ENCODE data around the gene CFAP299.

The CFAP299 gene

GRCh38 chr4:80446248-80446647 lies 110.7 kb downstream of the CFAP299 start:
- no peaks in the 10 kb centered on the region for H3K4me1 ChIP-seq (ENCODE audit: insufficient read depth, low read length, severe bottlenecking)
- H3K9ac ChIP-seq (ENCODE audit: low read length): no peak overlapping the region
- H3K27ac ChIP-seq (ENCODE audit: low read depth, low read length, poor library complexity, severe bottlenecking): no peak overlapping the region
- H2AFZ ChIP-seq (ENCODE audit: low read length): no peak overlapping the region
- peaks cover 4% of the 10 kb centered on the region for H3K9me3 ChIP-seq (ENCODE audit: low read length)
- H3K4me2 ChIP-seq (ENCODE audit: low read length): no peak overlapping the region
- no peaks in the 10 kb centered on the region for H3K36me3 ChIP-seq (ENCODE audit: insufficient read depth, low read length)
- no peaks in the 10 kb centered on the region for H4K20me1 ChIP-seq (ENCODE audit: insufficient read depth, low read length)
- H3K79me2 ChIP-seq (ENCODE audit: insufficient read depth, low read length): no peaks in the 10 kb centered on the region
- no peak overlapping the region for H3K4me3 ChIP-seq (ENCODE audit: low read depth, low read length, poor library complexity, severe bottlenecking)
- H3K27me3 ChIP-seq (ENCODE audit: insufficient read depth, low read length): no peaks in the 10 kb centered on the region
- no peak for TF ChIP-seq EZH2 (IDR thresholded peaks at IDR 0.05; ENCODE audit: borderline replicate concordance, low read length)
- TF ChIP-seq CTCF (IDR thresholded peaks at IDR 0.05; ENCODE audit: low read length): no peak
- H3K9me2 ChIP-seq (ENCODE audit: low read depth, low read length): no peaks in the 10 kb centered on the region
- no peaks in the 10 kb centered on the region for H3F3A ChIP-seq (ENCODE audit: insufficient read depth, low read length)

GRCh38 chr4:80446664-80447063 lies 111.1 kb downstream of the CFAP299 start:
- TF ChIP-seq EZH2 (IDR thresholded peaks at IDR 0.05; ENCODE audit: borderline replicate concordance, low read length) (no peak), CTCF (IDR thresholded peaks at IDR 0.05; ENCODE audit: low read length) (no peak)
- H3K4me3 ChIP-seq (ENCODE audit: low read depth, low read length, poor library complexity, severe bottlenecking): no peak overlapping the region
- H2AFZ ChIP-seq (ENCODE audit: low read length): no peak overlapping the region
- no peaks in the 10 kb centered on the region for H3K4me1 ChIP-seq (ENCODE audit: insufficient read depth, low read length, severe bottlenecking)
- no peak overlapping the region for H3K9ac ChIP-seq (ENCODE audit: low read length)
- H3K9me2 ChIP-seq (ENCODE audit: low read depth, low read length): no peaks in the 10 kb centered on the region
- no peak overlapping the region for H3K27ac ChIP-seq (ENCODE audit: low read depth, low read length, poor library complexity, severe bottlenecking)
- no peaks in the 10 kb centered on the region for H4K20me1 ChIP-seq (ENCODE audit: insufficient read depth, low read length)
- H3K27me3 ChIP-seq (ENCODE audit: insufficient read depth, low read length): no peaks in the 10 kb centered on the region
- H3K4me2 ChIP-seq (ENCODE audit: low read length): no peak overlapping the region
- no peaks in the 10 kb centered on the region for H3K36me3 ChIP-seq (ENCODE audit: insufficient read depth, low read length)
- no peaks in the 10 kb centered on the region for H3K79me2 ChIP-seq (ENCODE audit: insufficient read depth, low read length)
- peaks cover 4% of the 10 kb centered on the region for H3K9me3 ChIP-seq (ENCODE audit: low read length)
- H3F3A ChIP-seq (ENCODE audit: insufficient read depth, low read length): no peaks in the 10 kb centered on the region

- H3K4me2 ChIP-seq (ENCODE audit: low read length): no peak overlapping the region
Measured at GRCh38 chr4:80447493-80447892, 112.0 kb downstream of the CFAP299 start.

GRCh38 chr4:80448056-80448455 lies 112.5 kb downstream of the CFAP299 start:
- Histone ChIP-seq H3K4me3 (ENCODE audit: low read depth, low read length, poor library complexity, severe bottlenecking) (no peak overlapping the region), H3K79me2 (ENCODE audit: insufficient read depth, low read length) (no peaks in the 10 kb centered on the region), H3K9me3 (ENCODE audit: low read length) (peaks cover 15% of the 10 kb centered on the region), H3K27me3 (ENCODE audit: insufficient read depth, low read length) (no peaks in the 10 kb centered on the region), H2AFZ (ENCODE audit: low read length) (no peak overlapping the region; the same call in 1 of the 2 replicates), H3K9ac (ENCODE audit: low read length) (no peak overlapping the region), H3K27ac (ENCODE audit: low read depth, low read length, poor library complexity, severe bottlenecking) (no peak overlapping the region), H3K9me2 (ENCODE audit: low read depth, low read length) (no peaks in the 10 kb centered on the region), H4K20me1 (ENCODE audit: insufficient read depth, low read length) (no peaks in the 10 kb centered on the region), H3K36me3 (ENCODE audit: insufficient read depth, low read length) (no peaks in the 10 kb centered on the region), H3K4me1 (ENCODE audit: insufficient read depth, low read length, severe bottlenecking) (no peaks in the 10 kb centered on the region), H3K4me2 (ENCODE audit: low read length) (no peak overlapping the region), H3F3A (ENCODE audit: insufficient read depth, low read length) (no peaks in the 10 kb centered on the region)
- TF ChIP-seq CTCF (IDR thresholded peaks at IDR 0.05; ENCODE audit: low read length): no peak
- no peak for TF ChIP-seq EZH2 (IDR thresholded peaks at IDR 0.05; ENCODE audit: borderline replicate concordance, low read length)

More at GRCh38 chr4:80447493-80447892, 112.0 kb downstream of the CFAP299 start:
- no peak overlapping the region for H3K27ac ChIP-seq (ENCODE audit: low read depth, low read length, poor library complexity, severe bottlenecking)
- H3K9me2 ChIP-seq (ENCODE audit: low read depth, low read length): no peaks in the 10 kb centered on the region
- H3K79me2 ChIP-seq (ENCODE audit: insufficient read depth, low read length): no peaks in the 10 kb centered on the region
- H3K36me3 ChIP-seq (ENCODE audit: insufficient read depth, low read length): no peaks in the 10 kb centered on the region
- no peaks in the 10 kb centered on the region for H3K4me1 ChIP-seq (ENCODE audit: insufficient read depth, low read length, severe bottlenecking)
- H3K9ac ChIP-seq (ENCODE audit: low read length): no peak overlapping the region
- no peaks in the 10 kb centered on the region for H3F3A ChIP-seq (ENCODE audit: insufficient read depth, low read length)
- TF ChIP-seq EZH2 (IDR thresholded peaks at IDR 0.05; ENCODE audit: borderline replicate concordance, low read length): no peak
- H2AFZ ChIP-seq (ENCODE audit: low read length): no peak overlapping the region
- H3K9me3 ChIP-seq (ENCODE audit: low read length): peaks cover 11% of the 10 kb centered on the region
- no peaks in the 10 kb centered on the region for H4K20me1 ChIP-seq (ENCODE audit: insufficient read depth, low read length)
- H3K4me3 ChIP-seq (ENCODE audit: low read depth, low read length, poor library complexity, severe bottlenecking): no peak overlapping the region
- H3K27me3 ChIP-seq (ENCODE audit: insufficient read depth, low read length): no peaks in the 10 kb centered on the region
